Measurements from ENCODE around the gene SLX4IP. TPM values are rescaled to one million over a fixed set of nuclear protein-coding genes. Genes with fewer than 3 reads are reported as not detected.
A peak's percentile ranks its signal among the peaks of the same experiment; 100 is the strongest.

SLX4IP gene
- total and polyA plus RNA-seq, 7 donors: 0.20 to 1.9 (median 0.86) TPM

GRCh38 chr20:10622657-10623418, 187.7 kb downstream of the SLX4IP start:
- Histone ChIP-seq H3K27ac (peak overlapping the region; percentile 61), H3K9me3 (no peaks in the 10 kb centered on the region), H3K4me3 (no peak overlapping the region), H3K4me1 (peaks cover 3% of the 10 kb centered on the region), H3K36me3 (ENCODE audit: insufficient read depth in 1 of 2, low read depth in 1 of 2) (no peaks in the 10 kb centered on the region), H3K27me3 (ENCODE audit: insufficient read depth in 3 of 3, low read length in 2 of 3) (no peaks in the 10 kb centered on the region)
- DNase-seq (peak; percentile 59 to 74), ATAC-seq (peak; percentile 32 to 86 (median 66))
- intact Hi-C loops (cut with DNase I): no loop called here
- WGBS, 3 donors: 48 to 57% (median 51%) methylated on average over 16 of the region's 16 CpGs
- TF ChIP-seq, protein P1, sequence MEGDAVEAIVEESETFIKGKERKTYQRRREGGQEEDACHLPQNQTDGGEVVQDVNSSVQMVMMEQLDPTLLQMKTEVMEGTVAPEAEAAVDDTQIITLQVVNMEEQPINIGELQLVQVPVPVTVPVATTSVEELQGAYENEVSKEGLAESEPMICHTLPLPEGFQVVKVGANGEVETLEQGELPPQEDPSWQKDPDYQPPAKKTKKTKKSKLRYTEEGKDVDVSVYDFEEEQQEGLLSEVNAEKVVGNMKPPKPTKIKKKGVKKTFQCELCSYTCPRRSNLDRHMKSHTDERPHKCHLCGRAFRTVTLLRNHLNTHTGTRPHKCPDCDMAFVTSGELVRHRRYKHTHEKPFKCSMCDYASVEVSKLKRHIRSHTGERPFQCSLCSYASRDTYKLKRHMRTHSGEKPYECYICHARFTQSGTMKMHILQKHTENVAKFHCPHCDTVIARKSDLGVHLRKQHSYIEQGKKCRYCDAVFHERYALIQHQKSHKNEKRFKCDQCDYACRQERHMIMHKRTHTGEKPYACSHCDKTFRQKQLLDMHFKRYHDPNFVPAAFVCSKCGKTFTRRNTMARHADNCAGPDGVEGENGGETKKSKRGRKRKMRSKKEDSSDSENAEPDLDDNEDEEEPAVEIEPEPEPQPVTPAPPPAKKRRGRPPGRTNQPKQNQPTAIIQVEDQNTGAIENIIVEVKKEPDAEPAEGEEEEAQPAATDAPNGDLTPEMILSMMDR (IDR thresholded peaks at IDR 0.05): no peak

DNA sequence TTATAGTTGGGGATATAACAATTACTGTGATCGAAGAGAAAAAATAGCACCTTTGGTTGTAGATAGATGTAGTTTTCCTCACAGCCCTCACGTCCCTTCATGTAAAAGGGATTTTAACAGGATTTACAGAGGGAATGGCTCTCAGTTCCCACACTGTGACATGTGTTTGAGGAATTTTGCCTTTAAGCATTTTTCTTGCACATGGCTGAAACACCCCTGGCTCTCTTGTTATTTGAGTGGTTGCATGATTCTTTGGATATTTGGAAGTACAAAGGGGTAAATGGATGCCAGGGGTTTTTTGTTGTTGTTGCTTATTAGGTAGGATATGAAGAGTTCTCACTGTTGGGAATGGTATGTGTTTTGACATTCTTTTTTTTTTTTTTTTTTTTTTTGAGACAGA, 190.5 kb downstream of the SLX4IP start:
- TF ChIP-seq, protein P1 (IDR thresholded peaks at IDR 0.05): no peak
- Histone ChIP-seq H3K27ac (no peak overlapping the region), H3K27me3 (ENCODE audit: insufficient read depth in 3 of 3, low read length in 2 of 3) (no peaks in the 10 kb centered on the region), H3K4me1 (peaks cover 9% of the 10 kb centered on the region), H3K9me3 (no peaks in the 10 kb centered on the region), H3K36me3 (ENCODE audit: insufficient read depth in 1 of 2, low read depth in 1 of 2) (no peaks in the 10 kb centered on the region), H3K4me3 (no peak overlapping the region)
- intact Hi-C loops (cut with DNase I): no loop called here
- no peak for ATAC-seq
- DNase-seq: no peak
- WGBS, 3 donors: 89 to 97% (median 96%) methylated on average over 2 of the region's 2 CpGs

DNA sequence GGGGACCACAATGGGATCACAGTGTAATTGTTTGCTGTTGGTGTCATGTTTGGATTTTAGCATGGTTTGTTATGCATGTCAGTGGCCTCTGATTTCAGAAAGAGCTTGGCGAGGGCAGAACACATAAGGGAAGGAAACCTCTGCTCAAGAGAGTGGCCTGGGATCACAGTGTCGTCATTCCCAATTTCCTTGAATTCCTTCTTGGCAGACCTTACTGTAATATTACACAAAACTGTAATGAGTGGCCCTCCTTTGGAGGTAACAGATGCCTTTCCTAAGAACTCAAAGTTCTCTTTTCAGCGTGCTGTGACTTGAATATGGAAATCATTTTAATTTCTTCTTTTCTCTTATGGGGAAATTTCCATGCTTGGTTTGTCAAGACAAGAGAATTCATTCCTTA, 191.8 kb downstream of the SLX4IP start:
- 37 to 55% (median 49%) methylated on average over 3 of the region's 3 CpGs for whole genome bisulfite sequencing, 3 donors
- ATAC-seq (peak in 3 of 4 donors; percentile 43 to 67 (median 62)), DNase-seq (no peak)
- peaks cover 9% of the 10 kb centered on the region for H3K4me1 ChIP-seq
- H3K36me3 ChIP-seq (ENCODE audit: insufficient read depth in 1 of 2, low read depth in 1 of 2): no peaks in the 10 kb centered on the region
- H3K9me3 ChIP-seq: no peaks in the 10 kb centered on the region
- TF ChIP-seq, protein P1 (IDR thresholded peaks at IDR 0.05): no peak
- no peaks in the 10 kb centered on the region for H3K27me3 ChIP-seq (ENCODE audit: insufficient read depth in 3 of 3, low read length in 2 of 3)
- H3K4me3 ChIP-seq: no peak overlapping the region
- intact Hi-C loops (cut with DNase I): no loop called here
- no peak overlapping the region for H3K27ac ChIP-seq

DNA sequence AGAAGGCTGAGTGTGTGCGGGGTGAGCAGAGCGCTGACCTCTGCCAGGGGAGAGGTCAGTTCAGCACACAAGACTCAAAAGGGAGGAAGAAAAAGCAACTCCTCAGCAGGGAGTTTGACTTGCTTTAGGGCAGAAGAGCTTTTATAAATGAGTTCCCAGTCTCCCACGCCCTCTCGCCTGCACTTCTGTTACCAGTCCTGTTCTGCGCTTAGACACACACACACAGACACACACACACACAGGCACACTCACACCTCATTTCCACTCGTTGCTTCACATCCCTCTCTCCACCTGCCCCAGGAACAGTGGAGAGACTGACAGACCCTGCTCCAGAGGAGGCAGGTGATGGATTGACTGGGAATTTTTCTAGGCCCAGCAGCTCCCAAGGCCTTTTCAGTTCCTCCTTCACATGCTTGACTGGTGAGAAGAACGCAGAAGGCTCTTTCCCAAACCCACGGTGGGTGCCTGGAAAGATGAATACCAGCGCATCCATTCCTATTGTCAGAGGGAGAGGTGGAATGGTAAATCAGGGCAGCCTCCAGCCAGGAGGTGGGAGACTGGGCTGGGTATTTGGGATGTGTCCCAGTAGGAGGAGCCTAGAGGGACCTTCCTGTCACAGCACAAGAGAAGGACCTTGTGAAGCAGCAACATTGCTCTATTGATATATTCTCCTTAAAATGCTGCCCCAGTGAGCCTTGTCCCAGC, 195.0 kb downstream of the SLX4IP start:
- Histone ChIP-seq H3K4me3 (no peak overlapping the region), H3K4me1 (peaks cover 9% of the 10 kb centered on the region), H3K27ac (peak overlapping the region; percentile 9), H3K27me3 (ENCODE audit: insufficient read depth in 3 of 3, low read length in 2 of 3) (no peaks in the 10 kb centered on the region), H3K9me3 (no peaks in the 10 kb centered on the region), H3K36me3 (ENCODE audit: insufficient read depth in 1 of 2, low read depth in 1 of 2) (no peaks in the 10 kb centered on the region)
- DNase-seq (no peak), ATAC-seq (no peak)
- TF ChIP-seq, protein P1 (IDR thresholded peaks at IDR 0.05): no peak
- 83 to 89% (median 86%) methylated on average over 9 of the region's 9 CpGs for WGBS, 3 donors
- intact Hi-C loops (cut with DNase I): no loop called here
